Progenitor cell of endocrine pancreas (in vitro differentiated cells): Measurements from ENCODE around the gene ALKBH4. TPM values are rescaled to one million over a fixed set of nuclear protein-coding genes. Genes with fewer than 3 reads are reported as not detected.
A peak's percentile ranks its signal among the peaks of the same experiment; 100 is the strongest.
"Not testable (repeated sequence)": the region's sequence is repeated elsewhere in the genome, so short reads cannot be mapped to it uniquely, and the experiment has no call there.

ENCODE experiments used
- DNase-seq: peaks from one replicate; pipeline ENCODE4 v3.0.0; 2021; ENCODE audit warnings: low spot score; ENCODE audit not compliant: unreplicated experiment
- H3K27ac Mint-ChIP-seq: 2 replicates; pipeline ENCODE4 v1.8.0; 2021; ENCODE audit warnings: mild to moderate bottlenecking, moderate library complexity, mixed read lengths
- H3K27me3 Mint-ChIP-seq: 2 replicates; pipeline ENCODE4 v1.8.0; 2021; ENCODE audit warnings: mixed read lengths
- H3K36me3 Mint-ChIP-seq: 2 replicates; pipeline ENCODE4 v1.8.0; 2022; ENCODE audit warnings: mixed read lengths; ENCODE audit not compliant: insufficient read depth
- H3K4me1 Mint-ChIP-seq: 2 replicates; pipeline ENCODE4 v1.8.0; 2021; ENCODE audit warnings: low read depth, mixed read lengths
- H3K4me3 Mint-ChIP-seq: 2 replicates; pipeline ENCODE4 v1.8.0; 2021; ENCODE audit warnings: low read depth, mild to moderate bottlenecking, moderate library complexity, mixed read lengths
- H3K9me3 Mint-ChIP-seq: 2 replicates; pipeline ENCODE4 v1.8.0; 2021; ENCODE audit warnings: low read depth, mixed read lengths
- CTCF ChIP-seq: fragments of 200-600 bp; sonication (generic); IDR thresholded peaks from one replicate; pipeline ENCODE4 v1.5.0; 2021; ENCODE audit warnings: antibody characterized with exemption, mild to moderate bottlenecking; ENCODE audit not compliant: unreplicated experiment
- long read RNA-seq: library from polyadenylated mRNA; unstranded; transcript quantifications from one replicate; pipeline ENCODE4 v2.0.0, GENCODE V29; 2020
- total RNA-seq: library from RNA; stranded (reverse); gene quantifications from 2 replicates; pipeline ENCODE4 v1.2.1, GENCODE V29; 2021

ALKBH4 gene
- 14.3 and 16.4 TPM in 2 replicates for total RNA-seq
- long read RNA-seq, transcript ALKBH4-201 (3 exons, 2,105 nt) = major isoform, 20 of 23 reads
- long read RNA-seq, partial matches to known transcripts = 0 of 23 reads
- long read RNA-seq, other reads (novel, unspliced or antisense) = 3 of 23 reads

- H3K4me3 Mint-ChIP-seq = peak within 1 kb of the TSS; percentile 96
- H3K27me3 Mint-ChIP-seq = no peaks in the 10 kb centered on the region
- peak within 1 kb of the TSS; percentile 93 for H3K27ac Mint-ChIP-seq
- H3K4me1 Mint-ChIP-seq = peaks cover 12% of the 10 kb centered on the region
- H3K36me3 Mint-ChIP-seq = peaks cover 2% of the 10 kb centered on the region
- H3K9me3 Mint-ChIP-seq = no peaks in the 10 kb centered on the region
- TF ChIP-seq CTCF = peak; percentile 34
- DNase-seq = peak; percentile 92
Measured at GRCh38 chr7:102464577-102465280, at the start of gene ALKBH4, which contains the start of gene LRWD1. Gene ALKBH4 (minus strand): TSS chr7:102464863. CDS start chr7:102464836, 27 bp downstream. Gene LRWD1 (plus strand): TSS chr7:102464984. CDS start chr7:102465081, 97 bp downstream.

GRCh38 chr7:102512642-102513221, 48.1 kb upstream of the ALKBH4 start:
- H3K27me3 Mint-ChIP-seq, H3K27ac Mint-ChIP-seq, H3K4me3 Mint-ChIP-seq, H3K9me3 Mint-ChIP-seq, H3K4me1 Mint-ChIP-seq, H3K36me3 Mint-ChIP-seq: not testable (repeated sequence)
- peak; percentile 6 for DNase-seq

- H3K4me1 Mint-ChIP-seq, H3K27me3 Mint-ChIP-seq, H3K9me3 Mint-ChIP-seq, H3K36me3 Mint-ChIP-seq, H3K27ac Mint-ChIP-seq, DNase-seq, H3K4me3 Mint-ChIP-seq: not testable (repeated sequence)
Measured at GRCh38 chr7:102511860-102512522, 47.3 kb upstream of the ALKBH4 start.

GRCh38 chr7:102510575-102510974, 45.9 kb upstream of the ALKBH4 start:
- DNase-seq, H3K27me3 Mint-ChIP-seq, H3K27ac Mint-ChIP-seq, H3K36me3 Mint-ChIP-seq, H3K9me3 Mint-ChIP-seq, H3K4me1 Mint-ChIP-seq, H3K4me3 Mint-ChIP-seq: not testable (repeated sequence)

- H3K27ac Mint-ChIP-seq, H3K27me3 Mint-ChIP-seq, DNase-seq, H3K4me1 Mint-ChIP-seq, H3K9me3 Mint-ChIP-seq, H3K36me3 Mint-ChIP-seq, H3K4me3 Mint-ChIP-seq: not testable (repeated sequence)
Measured at GRCh38 chr7:102507410-102508088, 42.9 kb upstream of the ALKBH4 start.

- not testable (repeated sequence) for H3K4me1 Mint-ChIP-seq, H3K36me3 Mint-ChIP-seq, DNase-seq, H3K4me3 Mint-ChIP-seq, H3K9me3 Mint-ChIP-seq, H3K27ac Mint-ChIP-seq, H3K27me3 Mint-ChIP-seq
Measured at GRCh38 chr7:102505298-102506185, 40.9 kb upstream of the ALKBH4 start.

- H3K27me3 Mint-ChIP-seq, H3K36me3 Mint-ChIP-seq, H3K27ac Mint-ChIP-seq, H3K4me3 Mint-ChIP-seq, H3K4me1 Mint-ChIP-seq, H3K9me3 Mint-ChIP-seq, DNase-seq: not testable (repeated sequence)
Measured at GRCh38 chr7:102503141-102503540, 38.5 kb upstream of the ALKBH4 start.

GRCh38 chr7:102498321-102498720, 33.7 kb upstream of the ALKBH4 start:
- not testable (repeated sequence) for H3K4me3 Mint-ChIP-seq, H3K9me3 Mint-ChIP-seq, H3K27me3 Mint-ChIP-seq, H3K4me1 Mint-ChIP-seq, DNase-seq, H3K27ac Mint-ChIP-seq, H3K36me3 Mint-ChIP-seq

- not testable (repeated sequence) for H3K9me3 Mint-ChIP-seq, H3K4me1 Mint-ChIP-seq, H3K27ac Mint-ChIP-seq, H3K27me3 Mint-ChIP-seq, DNase-seq, H3K36me3 Mint-ChIP-seq, H3K4me3 Mint-ChIP-seq
Measured at GRCh38 chr7:102497308-102497707, 32.6 kb upstream of the ALKBH4 start.

- not testable (repeated sequence) for DNase-seq, H3K4me1 Mint-ChIP-seq, H3K27ac Mint-ChIP-seq, H3K4me3 Mint-ChIP-seq, H3K9me3 Mint-ChIP-seq, H3K36me3 Mint-ChIP-seq, H3K27me3 Mint-ChIP-seq
Measured at GRCh38 chr7:102496861-102497260, 32.2 kb upstream of the ALKBH4 start.
